Brain pericyte (primary cell): ENCODE measurements around the gene PLD2.

ENCODE experiments used
- DNase-seq: peaks from one replicate; pipeline ENCODE4 v3.0.0-alpha.2; 2012; ENCODE audit warnings: low read depth, low spot score

Gene PLD2, protein sequence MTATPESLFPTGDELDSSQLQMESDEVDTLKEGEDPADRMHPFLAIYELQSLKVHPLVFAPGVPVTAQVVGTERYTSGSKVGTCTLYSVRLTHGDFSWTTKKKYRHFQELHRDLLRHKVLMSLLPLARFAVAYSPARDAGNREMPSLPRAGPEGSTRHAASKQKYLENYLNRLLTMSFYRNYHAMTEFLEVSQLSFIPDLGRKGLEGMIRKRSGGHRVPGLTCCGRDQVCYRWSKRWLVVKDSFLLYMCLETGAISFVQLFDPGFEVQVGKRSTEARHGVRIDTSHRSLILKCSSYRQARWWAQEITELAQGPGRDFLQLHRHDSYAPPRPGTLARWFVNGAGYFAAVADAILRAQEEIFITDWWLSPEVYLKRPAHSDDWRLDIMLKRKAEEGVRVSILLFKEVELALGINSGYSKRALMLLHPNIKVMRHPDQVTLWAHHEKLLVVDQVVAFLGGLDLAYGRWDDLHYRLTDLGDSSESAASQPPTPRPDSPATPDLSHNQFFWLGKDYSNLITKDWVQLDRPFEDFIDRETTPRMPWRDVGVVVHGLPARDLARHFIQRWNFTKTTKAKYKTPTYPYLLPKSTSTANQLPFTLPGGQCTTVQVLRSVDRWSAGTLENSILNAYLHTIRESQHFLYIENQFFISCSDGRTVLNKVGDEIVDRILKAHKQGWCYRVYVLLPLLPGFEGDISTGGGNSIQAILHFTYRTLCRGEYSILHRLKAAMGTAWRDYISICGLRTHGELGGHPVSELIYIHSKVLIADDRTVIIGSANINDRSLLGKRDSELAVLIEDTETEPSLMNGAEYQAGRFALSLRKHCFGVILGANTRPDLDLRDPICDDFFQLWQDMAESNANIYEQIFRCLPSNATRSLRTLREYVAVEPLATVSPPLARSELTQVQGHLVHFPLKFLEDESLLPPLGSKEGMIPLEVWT

DNA sequence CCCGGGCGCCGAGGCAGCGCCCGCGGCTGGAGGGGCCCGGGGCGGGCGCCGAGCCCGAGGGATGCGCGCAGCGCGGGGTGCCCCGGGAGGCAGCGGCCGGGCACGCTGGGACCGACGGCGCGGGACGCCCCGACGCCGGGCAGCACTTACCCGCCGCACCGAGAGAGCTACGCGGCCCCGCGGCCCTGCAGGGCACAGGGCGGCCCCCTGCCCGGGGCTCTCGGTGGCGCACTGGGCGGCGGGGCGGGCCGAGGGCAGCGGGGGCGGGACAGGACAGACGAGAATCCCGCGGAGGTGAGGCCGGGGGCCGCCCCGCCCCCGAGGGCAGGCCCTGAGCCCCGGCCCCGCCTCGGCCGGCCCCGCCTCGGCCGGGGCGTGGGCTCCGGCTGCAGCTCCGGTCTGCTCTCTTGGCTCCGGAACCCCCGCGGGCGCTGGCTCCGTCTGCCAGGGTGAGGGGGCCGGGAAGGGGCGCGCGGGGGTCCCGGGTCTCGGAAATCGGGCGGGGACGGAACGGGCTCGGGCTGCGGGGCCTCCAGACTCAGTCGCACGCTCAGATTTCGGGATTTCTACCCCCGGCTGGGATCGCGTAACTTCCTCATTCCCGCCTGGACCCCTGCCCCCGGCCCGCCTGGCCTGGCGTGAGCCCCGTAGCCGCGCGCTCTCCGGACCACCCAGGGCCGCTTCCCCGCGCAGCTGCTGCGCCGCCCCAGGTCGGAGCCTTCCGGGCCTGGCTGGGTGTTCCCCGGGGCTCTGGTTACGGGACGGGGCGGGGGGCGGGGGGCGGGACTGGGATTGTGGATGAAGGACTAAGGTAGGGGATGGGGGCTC is at the start of gene PLD2:
Gene PLD2 (plus strand): TSS at position 376 of the 828 bp plus-strand sequence. CDS start 621 bp downstream, outside the sequence.
- no peak for DNase-seq

DNA sequence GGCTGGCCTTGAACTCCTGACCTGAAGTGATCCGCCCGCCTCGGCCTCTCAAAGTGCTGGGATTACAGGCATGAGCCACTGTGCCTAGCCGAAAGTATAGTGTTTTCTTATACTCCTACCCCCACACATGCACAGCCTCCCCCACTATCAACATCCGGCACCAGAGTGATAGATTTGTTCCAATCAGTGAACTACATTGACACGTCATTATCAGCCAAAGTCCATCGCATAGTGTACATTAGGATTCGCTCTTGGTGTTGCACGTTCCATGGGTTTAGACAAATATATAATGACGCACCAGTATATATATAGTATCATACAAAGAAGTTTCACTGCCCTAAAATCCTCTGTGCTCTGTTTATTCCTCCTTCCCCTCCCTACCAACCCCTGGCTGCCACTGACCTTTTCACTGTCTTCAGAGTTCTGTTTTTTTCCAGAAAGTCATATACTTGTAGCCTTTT is 47.1 kb upstream of the PLD2 start:
- DNase-seq = no peak

DNA sequence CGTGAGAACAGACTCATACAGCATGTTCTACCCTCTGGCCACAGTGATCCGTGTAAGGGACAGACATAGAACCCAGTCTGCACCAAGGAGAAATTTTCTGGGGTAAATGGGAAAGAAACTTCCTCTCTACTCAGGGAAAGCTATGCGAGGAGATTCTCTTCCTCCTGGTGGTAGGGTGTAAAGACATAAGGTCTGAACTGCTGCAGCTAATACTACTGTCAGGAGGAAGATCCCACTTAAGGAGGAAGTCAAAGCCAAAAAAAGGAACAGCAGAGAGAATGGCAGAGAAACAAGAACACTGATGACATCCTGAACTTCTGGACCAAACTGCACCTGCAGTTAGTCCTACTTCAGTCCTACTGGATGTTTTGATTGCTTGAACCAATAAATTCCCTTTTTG is 42.4 kb upstream of the PLD2 start:
- no peak for DNase-seq

DNA sequence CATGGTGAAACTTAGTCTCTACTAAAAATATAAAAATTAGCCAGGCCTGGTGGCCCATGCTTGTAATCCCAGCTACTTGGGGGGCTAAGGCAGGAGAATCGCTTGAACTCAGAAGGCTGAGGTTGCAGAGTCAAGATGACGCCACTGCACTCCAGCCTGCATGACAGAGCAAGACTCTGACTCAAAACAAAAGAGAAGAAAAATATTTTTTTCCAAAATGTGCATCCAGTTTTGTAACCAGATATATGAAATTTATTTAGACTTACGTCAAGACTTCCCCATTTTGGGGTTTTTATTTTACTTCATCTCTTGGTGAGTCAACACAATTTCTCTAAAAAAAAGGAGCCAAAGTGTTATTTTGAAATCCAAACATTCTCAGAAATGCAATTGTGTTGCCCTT is 40.8 kb upstream of the PLD2 start:
- DNase-seq = no peak

DNA sequence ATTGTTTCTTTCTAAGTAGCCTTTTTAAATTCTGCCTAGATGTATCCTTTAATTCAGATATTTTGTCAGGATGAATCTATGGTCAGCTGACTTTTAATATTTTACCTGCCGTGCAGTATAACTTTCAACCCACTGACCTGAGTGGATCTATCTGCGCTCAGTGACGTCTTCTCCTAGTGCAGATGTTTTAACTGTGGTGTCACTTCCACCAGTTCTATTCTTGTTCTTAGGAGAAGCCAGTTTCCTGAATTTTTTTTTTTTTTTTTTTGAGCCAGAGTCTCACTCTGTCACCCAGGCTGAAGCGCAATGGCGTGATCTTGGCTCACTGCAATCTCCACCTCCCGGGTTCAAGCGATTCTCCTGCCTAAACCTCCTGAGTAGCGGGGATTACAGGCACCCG is 40.2 kb upstream of the PLD2 start:
- no peak for DNase-seq

DNA sequence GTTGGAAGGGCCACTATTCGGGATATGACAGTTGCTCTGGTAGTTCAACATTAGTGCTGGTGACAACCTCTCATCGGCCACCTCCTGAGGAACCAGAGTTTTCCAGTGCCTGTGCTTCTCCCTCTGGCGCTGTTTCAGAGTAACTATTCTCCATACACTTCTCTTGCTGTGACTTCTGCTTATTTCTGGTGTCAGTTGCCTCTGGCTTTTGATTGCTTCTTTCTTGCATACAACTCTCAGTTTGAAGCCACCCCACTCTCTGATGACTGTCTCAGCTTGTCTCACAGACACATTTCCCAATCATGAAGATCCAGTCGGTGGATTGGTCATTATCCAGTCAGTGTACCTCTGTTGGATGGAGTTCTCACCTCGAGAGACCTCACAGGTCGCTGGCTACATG is 38.7 kb upstream of the PLD2 start:
- no peak for DNase-seq

DNA sequence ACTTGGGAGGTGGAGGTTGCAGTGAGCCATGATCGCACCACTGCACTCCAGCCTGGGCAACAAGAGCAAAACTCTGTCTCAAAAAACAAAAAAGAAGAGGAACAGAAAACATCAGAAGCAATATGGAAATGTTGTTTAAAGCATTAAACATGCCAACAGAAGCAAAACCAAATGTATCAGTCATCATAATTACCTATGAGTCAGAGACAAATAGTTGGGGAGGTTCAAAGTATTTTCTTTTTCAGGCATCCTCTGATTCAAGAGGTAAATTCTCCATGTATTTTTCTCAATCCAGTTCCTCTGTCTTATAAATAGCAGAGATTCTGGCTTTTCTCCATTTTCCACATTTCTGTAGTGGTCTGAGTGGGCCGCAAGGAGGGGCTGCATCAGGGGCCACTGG is 37.3 kb upstream of the PLD2 start:
- DNase-seq = no peak

GRCh38 chr17:4771519-4772234 is 35.3 kb upstream of the PLD2 start, which contains the start of gene TM4SF5:
Gene TM4SF5 (plus strand): TSS chr17:4771886. CDS start chr17:4771923, 37 bp downstream.
- no peak for DNase-seq

DNA sequence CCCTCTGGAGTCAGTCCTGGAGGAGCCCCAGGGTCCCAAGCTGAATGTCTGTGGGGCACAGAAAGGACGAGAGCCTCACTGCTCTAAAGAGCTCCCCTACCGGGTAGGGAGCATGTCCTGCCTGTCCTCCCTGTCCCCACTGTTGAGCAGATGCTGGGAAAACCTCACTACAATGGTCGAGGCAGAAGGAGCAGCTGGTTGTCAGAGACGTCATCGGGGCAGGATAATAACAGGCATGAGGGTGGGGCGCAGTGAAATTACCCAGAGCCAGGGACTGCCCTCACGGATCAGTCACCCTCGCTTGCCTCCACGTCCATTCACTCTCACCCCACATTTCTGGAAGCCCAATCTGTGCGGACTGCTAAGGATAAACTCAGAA is 34.7 kb upstream of the PLD2 start:
- DNase-seq = no peak

DNA sequence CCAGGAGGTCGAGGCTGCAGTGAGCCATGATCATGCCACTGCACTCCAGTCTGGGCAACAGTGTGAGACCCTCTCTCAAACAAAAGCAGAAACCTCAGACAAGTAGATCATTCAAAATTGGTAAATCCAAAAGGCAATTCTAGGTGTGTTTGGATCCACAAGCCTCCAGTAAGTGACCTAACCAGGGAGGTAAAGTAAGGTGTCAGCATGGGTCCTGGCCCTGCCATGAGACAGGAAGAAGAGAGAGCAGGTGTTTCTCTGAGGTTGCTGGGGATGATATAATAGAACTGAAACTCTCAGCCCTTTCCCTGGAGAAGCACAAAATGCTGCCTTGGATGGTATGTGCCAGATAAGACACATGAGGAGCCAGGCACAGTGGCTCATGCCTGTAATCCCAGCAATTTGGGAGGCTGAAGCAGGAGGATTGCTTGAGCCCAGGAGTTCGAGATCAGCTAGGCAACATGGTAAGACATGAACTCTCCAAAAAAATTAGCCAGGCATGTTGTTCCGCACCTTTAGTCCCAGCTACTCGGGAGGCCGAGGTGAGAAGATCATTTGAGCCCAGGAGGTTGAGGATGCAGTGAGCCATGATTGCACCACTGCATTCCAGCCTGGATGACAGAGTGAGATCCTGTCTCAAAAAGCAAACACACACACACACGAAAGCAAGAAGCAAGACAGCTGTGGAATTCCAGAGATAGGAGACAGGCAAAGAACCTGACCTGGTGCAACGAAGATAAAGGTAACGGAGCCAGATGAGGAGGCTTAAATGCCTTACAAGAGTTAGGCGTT is 28.8 kb upstream of the PLD2 start:
- DNase-seq = no peak

- no peak for DNase-seq
Observed at GRCh38 chr17:4780325-4780955, 26.5 kb upstream of the PLD2 start.

- no peak for DNase-seq
Observed at GRCh38 chr17:4782652-4783051, 24.3 kb upstream of the PLD2 start.

GRCh38 chr17:4785311-4786105 is 21.4 kb upstream of the PLD2 start:
- DNase-seq = no peak

GRCh38 chr17:4786106-4786511 is 20.8 kb upstream of the PLD2 start, which contains the start of gene VMO1:
Gene VMO1 (minus strand): TSS chr17:4786364. CDS start chr17:4786352, 12 bp downstream.
- DNase-seq = no peak

GRCh38 chr17:4786516-4786915 is 20.4 kb upstream of the PLD2 start:
- no peak for DNase-seq

DNA sequence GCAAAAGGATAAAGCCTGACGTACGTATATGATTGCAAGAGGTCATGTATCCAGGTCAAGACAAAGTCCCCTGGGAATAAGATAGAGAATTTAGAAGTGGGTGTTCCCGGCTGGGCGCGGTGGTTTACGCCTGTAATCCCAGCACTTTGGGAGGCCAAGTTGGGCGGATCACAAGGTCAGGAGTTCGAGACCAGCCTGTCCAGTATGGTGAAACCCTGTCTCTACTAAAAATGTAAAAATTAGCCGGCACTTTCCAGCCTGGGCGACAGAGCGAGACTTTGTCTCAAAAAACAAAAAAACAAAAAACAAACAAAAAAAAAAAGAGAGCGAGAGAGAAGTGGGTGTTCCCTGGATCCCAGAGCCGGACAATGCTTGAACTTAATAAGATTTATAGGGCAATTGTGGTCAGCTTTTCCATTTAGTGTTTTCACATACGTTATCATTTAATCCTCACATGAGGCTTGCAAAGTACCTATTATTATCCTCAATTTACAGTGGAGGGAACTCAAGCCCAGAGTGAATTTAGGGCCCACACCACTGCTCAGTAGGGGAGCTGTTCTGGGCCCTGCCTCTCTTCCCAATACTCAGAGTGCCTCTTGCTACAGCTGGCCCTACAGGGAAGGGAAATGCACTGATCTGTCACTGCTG is 18.7 kb upstream of the PLD2 start:
- DNase-seq = no peak

- no peak for DNase-seq
Observed at GRCh38 chr17:4788807-4789700, 17.9 kb upstream of the PLD2 start, which contains the start of gene GLTPD2. Gene GLTPD2 (plus strand): TSS chr17:4788964. CDS start chr17:4789012, 48 bp downstream.
